Caco-2 (cell line): ENCODE data around the gene ZBTB24. TPM values are rescaled to one million over a fixed set of nuclear protein-coding genes. Genes with fewer than 3 reads are reported as not detected.

ENCODE experiments used
- BruUV-seq: library from RNA; stranded (reverse); fragments of 400-500 nt; replicated peaks from 2 replicates; lab custom pipeline; 2021; lab: Mats Ljungman, UMichigan
- CTCF ChIA-PET: fragments of 300-600 bp; sonication (Branson Sonifier 250); formaldehyde crosslinking; loops from one replicate; lab custom pipeline; 2022; ENCODE audit warnings: antibody characterized with exemption; lab: Charles Lee
- POLR2A ChIA-PET: fragments of 300-600 bp; sonication (Branson Sonifier 250); formaldehyde crosslinking; loops from one replicate; lab custom pipeline; 2022; ENCODE audit warnings: antibody characterized with exemption; lab: Charles Lee
- DNase-seq, 2 experiments: peaks; one replicate each; pipeline versions ENCODE4 v3.0.0 to v3.0.0-alpha.2; 2020 to 2022
- H3K27me3 ChIP-seq: replicated peaks from 2 replicates; pipeline ENCODE4 v1.6.0; 2011; ENCODE audit warnings: low read length; ENCODE audit not compliant: control insufficient read depth, insufficient read depth
- H3K36me3 ChIP-seq: 2 replicates; pipeline ENCODE4 v1.5.1; 2011; ENCODE audit warnings: low read length; ENCODE audit not compliant: control insufficient read depth, insufficient read depth
- H3K4me1 ChIP-seq: fragments of 250-450 bp; sonication (Bioruptor Pico); 2 replicates; pipeline ENCODE4 v1.5.1; 2020; ENCODE audit warnings: mild to moderate bottlenecking
- H3K4me3 ChIP-seq: 2 replicates; pipeline ENCODE4 v1.5.1; 2011; ENCODE audit warnings: low read depth, mild to moderate bottlenecking, control low read depth, low read length
- H3K9me3 ChIP-seq: fragments of 250-450 bp; sonication (Bioruptor Pico); 2 replicates; pipeline ENCODE4 v1.5.1; 2020; ENCODE audit warnings: mild to moderate bottlenecking, moderate library complexity
- H3K27ac Mint-ChIP-seq: one replicate; pipeline ENCODE4 v1.8.0; 2022; ENCODE audit warnings: mixed read lengths; ENCODE audit not compliant: unreplicated experiment
- H3K27me3 Mint-ChIP-seq: one replicate; pipeline ENCODE4 v1.8.0; 2022; ENCODE audit warnings: mixed read lengths; ENCODE audit not compliant: insufficient read depth, unreplicated experiment
- H3K36me3 Mint-ChIP-seq: one replicate; pipeline ENCODE4 v1.8.0; 2022; ENCODE audit warnings: mild to moderate bottlenecking, mixed read lengths; ENCODE audit not compliant: insufficient read depth, unreplicated experiment
- H3K4me1 Mint-ChIP-seq: one replicate; pipeline ENCODE4 v1.8.0; 2022; ENCODE audit warnings: low read depth, mixed read lengths; ENCODE audit not compliant: unreplicated experiment
- H3K4me3 Mint-ChIP-seq: one replicate; pipeline ENCODE4 v1.8.0; 2022; ENCODE audit warnings: mild to moderate bottlenecking, moderate library complexity, mixed read lengths; ENCODE audit not compliant: unreplicated experiment
- H3K9me3 Mint-ChIP-seq: one replicate; pipeline ENCODE4 v1.8.0; 2022; ENCODE audit warnings: mixed read lengths; ENCODE audit not compliant: unreplicated experiment
- CTCF ChIP-seq, 2 experiments: fragments of 200-600 bp in 1 of 2; IDR thresholded peaks; 1 replicate in 1 of 2; 2 replicates in 1 of 2; pipeline versions ENCODE4 v1.5.1 to v1.8.0; 2011 to 2022; ENCODE audit warnings: antibody characterized with exemption in 1 of 2, control low read depth in 1 of 2, inconsistent platforms in 1 of 2, low read depth in 1 of 2, low read length in 1 of 2, mild to moderate bottlenecking in 1 of 2, moderate library complexity in 1 of 2; ENCODE audit not compliant: insufficient read depth in 1 of 2, severe bottlenecking in 1 of 2, unreplicated experiment in 1 of 2
- intact Hi-C: fragments of 100-400 bp; cut with micrococcal nuclease; formaldehyde crosslinking; loops from one replicate; pipeline ENCODE4 v1.10.0; 2022; ENCODE audit not compliant: unreplicated experiment
- total RNA-seq: library from RNA; stranded (reverse); gene quantifications from 2 replicates; pipeline ENCODE4 v1.2.3, GENCODE V29; 2022

Gene ZBTB24
- total RNA-seq, 1 experiment from 2014 or later: 10.3 TPM

GRCh38 chr6:109515781-109516409 lies 32.9 kb upstream of the ZBTB24 start:
- CTCF ChIA-PET: no interaction called here
- peaks cover 6% of the 10 kb centered on the region for H3K4me1 Mint-ChIP-seq
- no peak overlapping the region for H3K27ac Mint-ChIP-seq
- POLR2A ChIA-PET: no interaction called here
- no TSS peak for BruUV-seq
- peaks cover 6% of the 10 kb centered on the region for H3K27me3 Mint-ChIP-seq
- no peak overlapping the region for H3K4me3 Mint-ChIP-seq
- DNase-seq: no peak
- no peak for TF ChIP-seq CTCF (IDR thresholded peaks at IDR 0.05; ENCODE audit: insufficient read depth in 1 of 2, low read depth in 1 of 2, low read length in 1 of 2, severe bottlenecking in 1 of 2, unreplicated experiment in 1 of 2)
- no peaks in the 10 kb centered on the region for H3K36me3 Mint-ChIP-seq
- no peaks in the 10 kb centered on the region for H3K9me3 ChIP-seq
- H3K9me3 Mint-ChIP-seq: no peaks in the 10 kb centered on the region
- no peak overlapping the region for H3K4me3 ChIP-seq
- no peaks in the 10 kb centered on the region for H3K27me3 ChIP-seq
- no peaks in the 10 kb centered on the region for H3K36me3 ChIP-seq
- intact Hi-C loops: no loop called here
- H3K4me1 ChIP-seq: no peaks in the 10 kb centered on the region

GRCh38 chr6:109514946-109515345 lies 31.9 kb upstream of the ZBTB24 start:
- intact Hi-C loops: no loop called here
- DNase-seq: no peak
- POLR2A ChIA-PET: no interaction called here
- TF ChIP-seq CTCF (IDR thresholded peaks at IDR 0.05; ENCODE audit: insufficient read depth in 1 of 2, low read depth in 1 of 2, low read length in 1 of 2, severe bottlenecking in 1 of 2, unreplicated experiment in 1 of 2): no peak
- H3K27me3 ChIP-seq: no peaks in the 10 kb centered on the region
- H3K36me3 Mint-ChIP-seq: no peaks in the 10 kb centered on the region
- no peaks in the 10 kb centered on the region for H3K4me1 ChIP-seq
- no peak overlapping the region for H3K27ac Mint-ChIP-seq
- CTCF ChIA-PET: no interaction called here
- no TSS peak for BruUV-seq
- no peaks in the 10 kb centered on the region for H3K36me3 ChIP-seq
- H3K9me3 ChIP-seq: no peaks in the 10 kb centered on the region
- H3K4me3 Mint-ChIP-seq: no peak overlapping the region
- no peaks in the 10 kb centered on the region for H3K9me3 Mint-ChIP-seq
- peaks cover 6% of the 10 kb centered on the region for H3K27me3 Mint-ChIP-seq
- H3K4me1 Mint-ChIP-seq: peaks cover 6% of the 10 kb centered on the region
- H3K4me3 ChIP-seq: no peak overlapping the region

GRCh38 chr6:109513571-109514071 lies 30.6 kb upstream of the ZBTB24 start:
- Mint-ChIP-seq H3K4me1 (peaks cover 6% of the 10 kb centered on the region), H3K9me3 (no peaks in the 10 kb centered on the region), H3K27ac (no peak overlapping the region), H3K4me3 (no peak overlapping the region), H3K36me3 (no peaks in the 10 kb centered on the region), H3K27me3 (peaks cover 6% of the 10 kb centered on the region)
- Histone ChIP-seq H3K9me3 (no peaks in the 10 kb centered on the region), H3K36me3 (no peaks in the 10 kb centered on the region), H3K4me1 (no peaks in the 10 kb centered on the region), H3K27me3 (no peaks in the 10 kb centered on the region), H3K4me3 (no peak overlapping the region)
- DNase-seq: no peak
- CTCF ChIA-PET: no interaction called here
- POLR2A ChIA-PET: no interaction called here
- BruUV-seq: no TSS peak
- intact Hi-C loops: no loop called here
- TF ChIP-seq CTCF (IDR thresholded peaks at IDR 0.05; ENCODE audit: insufficient read depth in 1 of 2, low read depth in 1 of 2, low read length in 1 of 2, severe bottlenecking in 1 of 2, unreplicated experiment in 1 of 2): no peak
